ENCODE results near the gene CST3. TPM values are rescaled to one million over a fixed set of nuclear protein-coding genes. Genes with fewer than 3 reads are reported as not detected.
"Not testable (repeated sequence)": the region's sequence is repeated elsewhere in the genome, so short reads cannot be mapped to it uniquely, and the experiment has no call there.

CST3 gene
- total RNA-seq, 4 donors from 2014 or later = 951 to 1,877 (median 1,344) TPM

DNA sequence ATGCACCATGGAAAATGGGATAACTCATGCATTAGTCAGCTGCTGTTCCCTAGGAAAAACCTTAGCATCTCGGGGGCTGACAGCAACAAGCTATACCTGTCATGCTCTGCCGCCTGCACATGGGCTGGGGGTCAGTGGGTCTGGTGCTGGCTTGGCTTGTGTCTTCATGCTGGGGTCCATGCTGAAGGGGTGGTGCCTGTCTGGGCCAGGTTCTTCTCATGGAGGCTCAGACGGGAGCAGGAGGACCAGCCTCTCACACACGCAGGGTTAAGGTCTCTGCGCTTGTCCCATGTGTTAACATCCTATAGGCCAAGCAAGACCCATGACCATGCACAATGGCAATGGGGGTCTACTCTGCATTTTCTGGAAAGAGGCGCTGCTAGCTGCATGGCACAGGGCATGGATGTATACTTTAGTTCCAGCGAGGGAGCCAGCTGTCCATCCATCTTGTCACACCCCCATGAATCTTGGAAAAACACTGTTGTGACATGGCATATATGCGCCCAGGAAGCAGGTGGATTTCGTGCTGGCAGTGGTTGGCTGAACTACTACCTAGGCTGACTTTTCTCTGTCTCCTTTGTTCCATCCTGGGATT lies 24.6 kb upstream of the CST3 start:
- no peak overlapping the region for H3K27ac ChIP-seq
- no peak overlapping the region for H3K4me3 ChIP-seq
- H3K36me3 ChIP-seq = no peaks in the 10 kb centered on the region
- 88% methylated on average over 4 of the region's 9 CpGs for WGBS, 2 donors (ENCODE audit: low coverage in 1 of 2)
- no peaks in the 10 kb centered on the region for H3K27me3 ChIP-seq
- no peak for ATAC-seq
- TF ChIP-seq, protein P1, sequence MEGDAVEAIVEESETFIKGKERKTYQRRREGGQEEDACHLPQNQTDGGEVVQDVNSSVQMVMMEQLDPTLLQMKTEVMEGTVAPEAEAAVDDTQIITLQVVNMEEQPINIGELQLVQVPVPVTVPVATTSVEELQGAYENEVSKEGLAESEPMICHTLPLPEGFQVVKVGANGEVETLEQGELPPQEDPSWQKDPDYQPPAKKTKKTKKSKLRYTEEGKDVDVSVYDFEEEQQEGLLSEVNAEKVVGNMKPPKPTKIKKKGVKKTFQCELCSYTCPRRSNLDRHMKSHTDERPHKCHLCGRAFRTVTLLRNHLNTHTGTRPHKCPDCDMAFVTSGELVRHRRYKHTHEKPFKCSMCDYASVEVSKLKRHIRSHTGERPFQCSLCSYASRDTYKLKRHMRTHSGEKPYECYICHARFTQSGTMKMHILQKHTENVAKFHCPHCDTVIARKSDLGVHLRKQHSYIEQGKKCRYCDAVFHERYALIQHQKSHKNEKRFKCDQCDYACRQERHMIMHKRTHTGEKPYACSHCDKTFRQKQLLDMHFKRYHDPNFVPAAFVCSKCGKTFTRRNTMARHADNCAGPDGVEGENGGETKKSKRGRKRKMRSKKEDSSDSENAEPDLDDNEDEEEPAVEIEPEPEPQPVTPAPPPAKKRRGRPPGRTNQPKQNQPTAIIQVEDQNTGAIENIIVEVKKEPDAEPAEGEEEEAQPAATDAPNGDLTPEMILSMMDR (IDR thresholded peaks at IDR 0.05) = no peak
- TF ChIP-seq POLR2AphosphoS5 (IDR thresholded peaks at IDR 0.05) (no peak), EP300 (IDR thresholded peaks at IDR 0.05) (no peak), POLR2A (IDR thresholded peaks at IDR 0.05) (no peak)
- no peaks in the 10 kb centered on the region for H3K9me3 ChIP-seq
- peaks cover 0 to 5% (median 0%) of the 10 kb centered on the region in 3 donors for H3K4me1 ChIP-seq

DNA sequence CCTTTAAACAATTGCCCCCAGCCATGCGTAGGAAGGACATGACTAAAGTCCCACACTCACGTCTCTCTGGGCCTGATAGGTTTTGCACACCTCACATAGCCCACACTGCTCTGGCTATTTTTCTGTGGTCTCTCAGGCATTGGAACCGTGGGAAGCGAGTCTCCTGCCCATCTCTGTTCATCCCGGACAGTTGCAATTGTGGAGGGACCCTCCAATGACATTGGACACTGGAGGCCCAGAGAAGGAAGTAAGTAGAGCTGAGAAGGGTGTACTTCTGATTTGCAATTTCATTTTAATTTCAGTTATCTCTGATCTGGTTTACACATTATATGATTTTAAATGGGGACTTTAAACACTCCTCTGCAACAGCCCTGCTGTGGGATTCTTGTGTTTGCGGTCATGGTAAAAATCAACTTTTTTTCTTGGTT lies 23.3 kb upstream of the CST3 start:
- H3K27ac ChIP-seq = no peak overlapping the region
- no peaks in the 10 kb centered on the region for H3K9me3 ChIP-seq
- H3K4me3 ChIP-seq = no peak overlapping the region
- ATAC-seq = no peak
- H3K27me3 ChIP-seq = peaks cover 6% of the 10 kb centered on the region
- TF ChIP-seq POLR2A (IDR thresholded peaks at IDR 0.05) = no peak
- no peak for TF ChIP-seq POLR2AphosphoS5 (IDR thresholded peaks at IDR 0.05)
- no peak for TF ChIP-seq EP300 (IDR thresholded peaks at IDR 0.05)
- TF ChIP-seq, protein P1 (IDR thresholded peaks at IDR 0.05) = no peak
- WGBS, 2 donors (ENCODE audit: low coverage in 1 of 2) = 81 to 98% methylated on average over 5 to 6 of the region's 6 CpGs
- H3K4me1 ChIP-seq = peaks cover 0 to 16% (median 5%) of the 10 kb centered on the region in 3 donors
- H3K36me3 ChIP-seq = no peaks in the 10 kb centered on the region

DNA sequence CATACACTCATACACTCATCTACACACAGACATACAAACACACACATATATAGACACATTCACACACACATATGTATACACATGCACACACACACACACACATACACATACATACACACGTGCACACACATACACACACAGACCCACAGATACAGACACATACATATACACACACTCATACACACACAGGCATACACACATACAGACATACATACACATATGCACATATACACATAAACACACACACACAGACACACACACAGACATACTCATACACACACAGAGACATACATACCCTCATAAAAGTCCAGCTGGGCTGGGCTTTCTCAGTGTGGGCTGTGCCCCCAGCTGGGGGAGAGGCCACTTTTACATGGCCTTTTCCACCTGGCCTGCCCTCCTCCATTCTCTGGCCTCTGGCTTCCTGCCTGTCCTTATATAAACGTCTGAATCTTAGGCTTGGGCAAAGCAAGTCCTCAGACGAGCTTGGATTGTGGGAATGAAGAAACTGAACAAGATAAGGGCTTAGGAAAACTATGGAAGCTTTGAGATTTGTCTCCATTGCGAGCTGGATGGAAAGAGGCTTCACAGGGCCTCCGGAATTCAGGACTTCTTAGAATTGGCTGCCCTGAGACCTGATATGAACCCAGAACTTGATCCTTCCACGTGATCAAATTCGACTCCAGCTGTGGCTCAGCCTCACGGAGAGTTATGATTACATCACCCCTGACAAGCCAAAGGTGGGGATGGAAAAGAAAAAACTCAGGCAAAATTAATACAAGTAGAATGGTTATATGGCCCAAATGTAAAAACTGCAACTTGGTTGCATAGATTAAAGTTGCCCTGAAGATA lies 22.5 kb upstream of the CST3 start:
- H3K4me3 ChIP-seq = no peak overlapping the region
- peak overlapping the region in 3 of 4 donors; percentile 18 to 63 (median 53) for H3K27ac ChIP-seq
- WGBS, 2 donors (ENCODE audit: low coverage in 1 of 2) = 27 to 44% methylated on average over 6 to 7 of the region's 8 CpGs
- peak; percentile 59 for ATAC-seq
- H3K4me1 ChIP-seq = peaks cover 0 to 23% (median 12%) of the 10 kb centered on the region in 3 donors
- no peaks in the 10 kb centered on the region for H3K36me3 ChIP-seq
- TF ChIP-seq, protein P1 (IDR thresholded peaks at IDR 0.05) = no peak
- TF ChIP-seq POLR2A (IDR thresholded peaks at IDR 0.05) = no peak
- no peak for TF ChIP-seq POLR2AphosphoS5 (IDR thresholded peaks at IDR 0.05)
- H3K27me3 ChIP-seq = peaks cover 12% of the 10 kb centered on the region
- no peaks in the 10 kb centered on the region for H3K9me3 ChIP-seq

DNA sequence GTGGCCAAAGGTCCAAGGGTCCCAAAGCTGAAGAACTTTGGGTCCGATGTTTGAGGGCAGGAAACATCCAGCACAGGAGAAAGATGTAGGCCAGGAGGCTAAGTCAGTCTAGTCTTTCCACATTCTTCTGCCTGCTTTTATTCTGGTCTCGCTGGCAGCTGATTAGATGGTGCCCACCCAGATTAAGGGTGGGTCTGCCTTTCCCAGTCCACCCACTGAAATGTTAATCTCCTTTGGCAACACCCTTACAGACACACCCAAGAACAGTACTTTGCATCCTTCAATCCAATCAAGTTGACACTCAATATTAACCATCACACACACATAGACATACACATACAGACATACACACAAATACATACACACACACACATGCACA lies 21.8 kb upstream of the CST3 start:
- ATAC-seq, H3K4me3 ChIP-seq, H3K27ac ChIP-seq, H3K36me3 ChIP-seq, H3K9me3 ChIP-seq: not testable (repeated sequence)
- WGBS, 2 donors (ENCODE audit: low coverage in 1 of 2) = 78% methylated on average over 2 of the region's 2 CpGs; no CpG with 5 or more reads in 1 of the 2 donors
- Histone ChIP-seq H3K27me3 (peaks cover 12% of the 10 kb centered on the region), H3K4me1 (peaks cover 0 to 27% (median 14%) of the 10 kb centered on the region in 3 donors)

DNA sequence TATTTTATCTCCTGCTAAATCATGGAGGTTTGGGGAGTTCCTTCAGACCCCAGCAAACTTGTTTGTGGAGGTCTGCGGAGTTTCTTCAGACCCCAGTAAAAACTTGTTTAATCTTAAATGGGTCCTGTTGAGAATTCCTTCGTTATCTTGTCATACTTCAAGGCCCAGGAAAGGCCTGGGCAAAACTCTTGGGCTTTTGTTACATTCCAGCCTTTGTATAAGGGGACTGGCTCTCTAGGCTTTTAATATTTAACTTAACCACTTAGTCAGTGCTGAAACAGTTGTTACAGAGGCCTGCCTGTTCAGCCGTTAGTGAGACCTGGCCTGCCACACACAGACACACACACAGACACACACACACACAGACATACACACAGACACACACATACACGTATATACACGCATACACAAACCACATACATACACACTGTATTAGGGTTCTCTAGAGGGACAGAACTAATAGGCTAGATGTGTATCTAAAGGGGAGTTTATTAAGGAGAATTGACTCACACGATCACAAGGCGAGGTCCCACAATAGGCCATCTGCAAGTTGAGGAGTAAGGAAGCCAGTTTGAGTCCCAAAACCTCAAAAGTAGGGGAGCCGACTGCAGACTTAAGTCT lies 21.3 kb upstream of the CST3 start:
- H3K4me1 ChIP-seq = peaks cover 0 to 32% (median 14%) of the 10 kb centered on the region in 3 donors
- TF ChIP-seq POLR2AphosphoS5 (IDR thresholded peaks at IDR 0.05) = no peak
- TF ChIP-seq POLR2A (IDR thresholded peaks at IDR 0.05) = no peak
- TF ChIP-seq, protein P1 (IDR thresholded peaks at IDR 0.05) = no peak
- no peak for TF ChIP-seq EP300 (IDR thresholded peaks at IDR 0.05)
- no peaks in the 10 kb centered on the region for H3K9me3 ChIP-seq
- no peak overlapping the region for H3K27ac ChIP-seq
- ATAC-seq = no peak
- H3K27me3 ChIP-seq = peaks cover 17% of the 10 kb centered on the region
- WGBS, 2 donors (ENCODE audit: low coverage in 1 of 2) = 93 to 94% methylated on average over 6 to 8 of the region's 8 CpGs
- H3K36me3 ChIP-seq = no peaks in the 10 kb centered on the region
- H3K4me3 ChIP-seq = no peak overlapping the region

Measured in gastroesophageal sphincter (tissue), 4 donors.